H9 (cell line): ENCODE data around the gene TOM1L2. TPM values are rescaled to one million over a fixed set of nuclear protein-coding genes. Genes with fewer than 3 reads are reported as not detected.
A peak's percentile ranks its signal among the peaks of the same experiment; 100 is the strongest.

Experiments used
- DNase-seq: peaks from one replicate; pipeline ENCODE4 v3.0.0-alpha.2; 2017
- H2AFZ ChIP-seq: one replicate; pipeline ENCODE4 v1.6.1; 2013; ENCODE audit warnings: mild to moderate bottlenecking, low read length, control low read depth, moderate library complexity
- H2AK5ac ChIP-seq: 2 replicates; pipeline ENCODE4 v1.6.1; 2013; ENCODE audit warnings: low read length, control low read depth, mixed read lengths; ENCODE audit not compliant: insufficient read length
- H2BK120ac ChIP-seq: one replicate; pipeline ENCODE4 v1.6.1; 2013; ENCODE audit warnings: low read depth, mild to moderate bottlenecking, low read length, control low read depth, inconsistent platforms; ENCODE audit not compliant: poor library complexity, severe bottlenecking
- H2BK12ac ChIP-seq: 2 replicates; pipeline ENCODE4 v1.6.1; 2013; ENCODE audit warnings: low read length, control low read depth, mixed read lengths, low read depth; ENCODE audit not compliant: insufficient read length
- H2BK15ac ChIP-seq: 2 replicates; pipeline ENCODE4 v1.6.1; 2013; ENCODE audit warnings: low read depth, low read length, control low read depth
- H2BK20ac ChIP-seq: one replicate; pipeline ENCODE4 v1.6.1; 2013; ENCODE audit warnings: low read depth, mild to moderate bottlenecking, low read length, control low read depth, inconsistent platforms; ENCODE audit not compliant: poor library complexity, severe bottlenecking
- H2BK5ac ChIP-seq: 2 replicates; pipeline ENCODE4 v1.6.1; 2013; ENCODE audit warnings: low read length, control low read depth, mixed read lengths; ENCODE audit not compliant: insufficient read length
- H3K14ac ChIP-seq: 2 replicates; pipeline ENCODE4 v1.6.1; 2013; ENCODE audit warnings: low read length, control low read depth; ENCODE audit not compliant: insufficient read depth
- H3K18ac ChIP-seq: 2 replicates; pipeline ENCODE4 v1.6.1; 2013; ENCODE audit warnings: low read depth, mild to moderate bottlenecking, mixed read lengths, low read length, control low read depth; ENCODE audit not compliant: insufficient read length
- H3K23ac ChIP-seq: 2 replicates; pipeline ENCODE4 v1.6.1; 2013; ENCODE audit warnings: low read length, control low read depth, mixed read lengths, low read depth; ENCODE audit not compliant: insufficient read length
- H3K23me2 ChIP-seq: 2 replicates; pipeline ENCODE4 v1.6.1; 2013; ENCODE audit warnings: low read depth, mild to moderate bottlenecking, mixed read lengths, low read length, control low read depth; ENCODE audit not compliant: insufficient read length, poor library complexity, severe bottlenecking
- H3K27ac ChIP-seq: 2 replicates; pipeline ENCODE4 v1.5.1; 2013; ENCODE audit warnings: low read length, control low read depth, mixed read lengths, low read depth; ENCODE audit not compliant: insufficient read length
- H3K27me3 ChIP-seq: 2 replicates; pipeline ENCODE4 v1.6.1; 2013; ENCODE audit warnings: low read length, control low read depth, inconsistent platforms; ENCODE audit not compliant: insufficient read depth
- H3K4ac ChIP-seq: 2 replicates; pipeline ENCODE4 v1.6.1; 2013; ENCODE audit warnings: low read depth, mild to moderate bottlenecking, control low read depth, inconsistent platforms, low read length, moderate library complexity
- H3K4me1 ChIP-seq: 2 replicates; pipeline ENCODE4 v1.6.1; 2013; ENCODE audit warnings: low read length, control low read depth, inconsistent platforms; ENCODE audit not compliant: insufficient read depth
- H3K4me2 ChIP-seq: 2 replicates; pipeline ENCODE4 v1.6.1; 2013; ENCODE audit warnings: low read length, control low read depth, mixed read lengths; ENCODE audit not compliant: insufficient read length, insufficient read depth
- H3K56ac ChIP-seq: 2 replicates; pipeline ENCODE4 v1.6.1; 2013; ENCODE audit warnings: low read depth, mild to moderate bottlenecking, mixed read lengths, low read length, control low read depth; ENCODE audit not compliant: insufficient read length
- H3K79me1 ChIP-seq: 2 replicates; pipeline ENCODE4 v1.6.1; 2013; ENCODE audit warnings: low read depth, mild to moderate bottlenecking, moderate library complexity, low read length, control low read depth, inconsistent platforms; ENCODE audit not compliant: insufficient read depth, poor library complexity, severe bottlenecking
- H3K79me2 ChIP-seq: 2 replicates; pipeline ENCODE4 v1.6.1; 2013; ENCODE audit warnings: low read length, control low read depth, inconsistent platforms; ENCODE audit not compliant: insufficient read depth
- H3K9ac ChIP-seq: 2 replicates; pipeline ENCODE4 v1.6.1; 2013; ENCODE audit warnings: low read length, control low read depth, mixed read lengths; ENCODE audit not compliant: insufficient read length; ENCODE audit errors: extremely low read depth
- H3K9me3 ChIP-seq: one replicate; pipeline ENCODE4 v1.6.1; 2013; ENCODE audit warnings: low read depth, low read length, inconsistent platforms; ENCODE audit not compliant: control insufficient read depth
- H3T11ph ChIP-seq: one replicate; pipeline ENCODE4 v1.6.1; 2013; ENCODE audit warnings: mild to moderate bottlenecking, low read length, control low read depth, inconsistent platforms
- H4K20me1 ChIP-seq: one replicate; pipeline ENCODE4 v1.6.1; 2013; ENCODE audit not compliant: control insufficient read depth, insufficient read length, insufficient read depth
- H4K5ac ChIP-seq: 2 replicates; pipeline ENCODE4 v1.6.1; 2013; ENCODE audit warnings: low read depth, mild to moderate bottlenecking, mixed read lengths, low read length, control low read depth; ENCODE audit not compliant: insufficient read length
- H4K8ac ChIP-seq: replicated peaks from 2 replicates; pipeline ENCODE4 v1.6.1; 2013; ENCODE audit warnings: low read length, control low read depth, mixed read lengths, low read depth; ENCODE audit not compliant: insufficient read length
- H4K91ac ChIP-seq: 2 replicates; pipeline ENCODE4 v1.6.1; 2013; ENCODE audit warnings: low read depth, mild to moderate bottlenecking, moderate library complexity, mixed read lengths, low read length, control low read depth; ENCODE audit not compliant: insufficient read length
- H3K27ac Mint-ChIP-seq, 3 experiments: 2 replicates in 2 of 3; 3 replicates in 1 of 3; pipeline ENCODE4 v1.8.0; 2020 to 2021; ENCODE audit warnings: mixed read lengths in 3 of 3, mild to moderate bottlenecking in 1 of 3, moderate library complexity in 1 of 3
- H3K27me3 Mint-ChIP-seq: 2 replicates; pipeline ENCODE4 v1.8.0; 2021; ENCODE audit warnings: low read depth, mild to moderate bottlenecking, moderate library complexity, mixed read lengths
- H3K36me3 Mint-ChIP-seq, 3 experiments: 2 replicates in 2 of 3; 3 replicates in 1 of 3; pipeline ENCODE4 v1.8.0; 2020 to 2021; ENCODE audit warnings: low read depth in 3 of 3, mixed read lengths in 3 of 3; ENCODE audit not compliant: insufficient read depth in 1 of 3
- H3K4me1 Mint-ChIP-seq, 2 experiments: 2 replicates each; pipeline ENCODE4 v1.8.0; 2020; ENCODE audit warnings: mixed read lengths in 2 of 2
- H3K4me3 Mint-ChIP-seq, 2 experiments: 2 replicates in 1 of 2; 3 replicates in 1 of 2; pipeline ENCODE4 v1.8.0; 2020 to 2021; ENCODE audit warnings: mild to moderate bottlenecking in 2 of 2, mixed read lengths in 2 of 2, moderate library complexity in 1 of 2
- H3K9me3 Mint-ChIP-seq, 2 experiments: 2 replicates in 1 of 2; 3 replicates in 1 of 2; pipeline ENCODE4 v1.8.0; 2020; ENCODE audit warnings: mild to moderate bottlenecking in 2 of 2, mixed read lengths in 2 of 2, moderate library complexity in 1 of 2
- WGBS: extraction: QIAGEN DNeasy Blood & Tissue Kit; methylation state at CpG from one replicate; pipeline ENCODE4 v1.1.7; 2013; ENCODE audit warnings: missing lambda C conversion rate, low lambda C conversion rate, mixed read lengths; ENCODE audit not compliant: insufficient read length; ENCODE audit errors: extremely low coverage; 5-methylcytosine and 5-hydroxymethylcytosine counted together
- total RNA-seq: library from RNA; stranded (reverse); gene quantifications from 2 replicates; pipeline ENCODE4 v1.2.1, GENCODE V29; 2021
- TF ChIP-seq, protein P1 (sequence below): fragments of 200-600 bp; sonication (generic); conservative IDR thresholded peaks from 3 replicates; pipeline ENCODE4 v1.8.0; 2021; ENCODE audit warnings: antibody characterized with exemption, mild to moderate bottlenecking

TOM1L2 gene
- total RNA-seq, 1 experiment from 2014 or later = 4.6 TPM

DNA sequence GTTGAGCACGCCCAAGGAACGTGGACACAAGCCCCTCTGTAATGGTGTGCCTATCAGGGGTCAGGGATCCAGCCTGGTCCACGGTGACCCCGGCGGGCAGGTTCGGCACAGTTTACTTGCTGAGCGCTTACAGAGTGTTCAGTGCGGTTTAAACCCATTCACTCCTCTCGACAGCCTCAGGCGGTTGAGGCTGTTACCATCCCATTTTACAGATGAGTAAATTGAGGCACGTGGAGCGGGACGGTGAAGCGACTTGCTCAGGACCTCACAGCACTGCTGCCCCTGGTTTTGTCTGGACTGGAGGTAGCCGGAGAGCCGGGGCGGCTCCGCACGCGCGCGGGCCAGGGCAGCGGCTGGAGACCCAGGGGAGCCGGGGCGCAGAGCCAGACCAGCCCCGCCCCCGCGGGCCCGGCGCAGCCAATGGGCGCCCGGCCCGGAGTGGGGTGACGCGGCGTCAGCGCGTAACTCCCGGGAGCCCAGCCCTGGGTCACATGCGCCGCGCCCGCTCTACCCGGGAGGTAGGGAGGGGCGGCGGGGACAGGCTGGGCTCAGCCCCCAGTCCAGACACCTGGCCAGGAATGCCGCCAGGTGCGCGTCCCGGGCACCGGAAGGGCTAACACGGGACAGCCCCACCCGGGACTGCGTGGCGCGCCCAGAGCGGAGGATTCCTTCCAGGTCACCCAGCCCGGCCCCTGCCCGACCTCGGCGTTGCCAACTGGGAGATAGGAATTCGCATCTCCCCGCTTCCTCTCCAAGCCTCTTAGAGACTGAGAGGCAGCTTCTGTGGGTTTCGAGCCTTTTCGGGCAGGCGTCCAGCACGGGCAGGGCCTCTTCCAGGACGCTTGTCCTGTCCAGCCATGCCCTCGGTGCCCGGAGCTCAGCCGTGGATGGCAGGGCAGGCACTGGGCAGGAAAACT lies 132.2 kb downstream of the TOM1L2 start:
- Histone ChIP-seq H2AK5ac (peak overlapping the region; percentile 10), H3K14ac (peak overlapping the region; percentile 90), H2BK20ac (no peak overlapping the region), H4K91ac (peak overlapping the region; percentile 93), H2BK12ac (peak overlapping the region; percentile 92), H3K56ac (peak overlapping the region; percentile 51), H3K18ac (peak overlapping the region; percentile 90), H3K9me3 (no peaks in the 10 kb centered on the region), H2BK5ac (peak overlapping the region; percentile 56), H2BK120ac (no peak overlapping the region), H3K9ac (peak overlapping the region; percentile 54), H3T11ph (no peak overlapping the region), H3K4me1 (peaks cover 19% of the 10 kb centered on the region), H3K23me2 (peaks cover 13% of the 10 kb centered on the region), H3K4ac (no peak overlapping the region; the same call in 1 of the 2 replicates), H4K5ac (peak overlapping the region; percentile 39), H2BK15ac (no peak overlapping the region), H4K8ac (no peak overlapping the region), H3K79me1 (no peaks in the 10 kb centered on the region), H3K27ac (peak overlapping the region; percentile 82), H3K4me2 (peak overlapping the region; percentile 27), H4K20me1 (peaks cover 3% of the 10 kb centered on the region), H2AFZ (no peak overlapping the region), H3K23ac (no peak overlapping the region), H3K27me3 (no peaks in the 10 kb centered on the region), H3K79me2 (peaks cover 7% of the 10 kb centered on the region; the same call in 1 of the 2 replicates)
- H3K9me3 Mint-ChIP-seq = no peaks in the 10 kb centered on the region; a peak in 3 of 5 replicates
- peak; percentile 98 for DNase-seq
- peaks cover 5 to 6% (median 5%) of the 10 kb centered on the region in 3 experiments for H3K36me3 Mint-ChIP-seq
- peaks cover 51 to 58% of the 10 kb centered on the region in 2 experiments for H3K4me1 Mint-ChIP-seq
- peak overlapping the region; percentile 57 to 76 for H3K4me3 Mint-ChIP-seq
- TF ChIP-seq, protein P1, sequence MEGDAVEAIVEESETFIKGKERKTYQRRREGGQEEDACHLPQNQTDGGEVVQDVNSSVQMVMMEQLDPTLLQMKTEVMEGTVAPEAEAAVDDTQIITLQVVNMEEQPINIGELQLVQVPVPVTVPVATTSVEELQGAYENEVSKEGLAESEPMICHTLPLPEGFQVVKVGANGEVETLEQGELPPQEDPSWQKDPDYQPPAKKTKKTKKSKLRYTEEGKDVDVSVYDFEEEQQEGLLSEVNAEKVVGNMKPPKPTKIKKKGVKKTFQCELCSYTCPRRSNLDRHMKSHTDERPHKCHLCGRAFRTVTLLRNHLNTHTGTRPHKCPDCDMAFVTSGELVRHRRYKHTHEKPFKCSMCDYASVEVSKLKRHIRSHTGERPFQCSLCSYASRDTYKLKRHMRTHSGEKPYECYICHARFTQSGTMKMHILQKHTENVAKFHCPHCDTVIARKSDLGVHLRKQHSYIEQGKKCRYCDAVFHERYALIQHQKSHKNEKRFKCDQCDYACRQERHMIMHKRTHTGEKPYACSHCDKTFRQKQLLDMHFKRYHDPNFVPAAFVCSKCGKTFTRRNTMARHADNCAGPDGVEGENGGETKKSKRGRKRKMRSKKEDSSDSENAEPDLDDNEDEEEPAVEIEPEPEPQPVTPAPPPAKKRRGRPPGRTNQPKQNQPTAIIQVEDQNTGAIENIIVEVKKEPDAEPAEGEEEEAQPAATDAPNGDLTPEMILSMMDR = no peak
- peaks cover 2% of the 10 kb centered on the region; the same call in 1 of the 2 replicates for H3K27me3 Mint-ChIP-seq
- whole genome bisulfite sequencing = no CpG with 5 or more reads among the region's 71 CpGs
- peak overlapping the region; percentile 98 to 99 (median 99) for H3K27ac Mint-ChIP-seq
